CD4-positive, CD25-positive, alpha-beta regulatory T cell (primary cell): ENCODE measurements around the gene RIN1. TPM values are rescaled to one million over a fixed set of nuclear protein-coding genes. Genes with fewer than 3 reads are reported as not detected.
"Not testable (repeated sequence)": the region's sequence is repeated elsewhere in the genome, so short reads cannot be mapped to it uniquely, and the experiment has no call there.

Experiments used
- ATAC-seq, 2 donors: fragments of 150-1000 bp; cut with Tn5 transposase; one replicate each; pipeline ENCODE4 v1.10.0; 2021; ENCODE audit warnings: low read depth in 2 of 2, moderate number of reproducible peaks in 2 of 2, moderate library complexity in 1 of 2
- DNase-seq, 3 donors: peaks; one replicate each; pipeline versions ENCODE4 v3.0.0 to v3.0.0-alpha.2; 2012 to 2022; ENCODE audit warnings: mixed read lengths in 1 of 3
- H3K27ac ChIP-seq: one replicate; pipeline ENCODE4 v1.7.0; 2013; ENCODE audit warnings: mild to moderate bottlenecking, low read length; ENCODE audit not compliant: insufficient read depth, poor library complexity, severe bottlenecking
- H3K27me3 ChIP-seq: one replicate; pipeline ENCODE4 v1.7.0; 2013; ENCODE audit warnings: low read length; ENCODE audit not compliant: control insufficient read depth, insufficient read depth
- H3K36me3 ChIP-seq: one replicate; pipeline ENCODE4 v1.7.0; 2013; ENCODE audit warnings: mild to moderate bottlenecking, low read length, moderate library complexity; ENCODE audit not compliant: control insufficient read depth, insufficient read depth
- H3K4me1 ChIP-seq: 2 replicates; pipeline ENCODE4 v1.7.0; 2013; ENCODE audit warnings: mild to moderate bottlenecking, low read length; ENCODE audit not compliant: insufficient read depth, control insufficient read depth, poor library complexity, severe bottlenecking
- H3K4me3 ChIP-seq: one replicate; pipeline ENCODE4 v1.7.0; 2013; ENCODE audit warnings: low read depth, mild to moderate bottlenecking, low read length, moderate library complexity
- H3K9me3 ChIP-seq, 2 experiments: 1 replicate in 1 of 2; 2 replicates in 1 of 2; pipeline ENCODE4 v1.7.0; 2013; ENCODE audit warnings: low read length in 2 of 2, mild to moderate bottlenecking in 1 of 2, moderate library complexity in 1 of 2; ENCODE audit not compliant: control insufficient read depth in 2 of 2
- H3K27ac Mint-ChIP-seq, 3 donors: one replicate each; pipeline ENCODE4 v1.8.0; 2020 to 2022; ENCODE audit warnings: mild to moderate bottlenecking in 3 of 3, mixed read lengths in 3 of 3, moderate library complexity in 2 of 3
- H3K27me3 Mint-ChIP-seq: one replicate; pipeline ENCODE4 v1.8.0; 2022; ENCODE audit warnings: mild to moderate bottlenecking, mixed read lengths
- H3K36me3 Mint-ChIP-seq: one replicate; pipeline ENCODE4 v1.8.0; 2020; ENCODE audit warnings: mixed read lengths
- H3K4me1 Mint-ChIP-seq, 4 donors: one replicate each; pipeline ENCODE4 v1.8.0; 2020 to 2022; ENCODE audit warnings: mixed read lengths in 4 of 4, mild to moderate bottlenecking in 1 of 4
- H3K4me3 Mint-ChIP-seq, 4 donors: one replicate each; pipeline ENCODE4 v1.8.0; 2020 to 2022; ENCODE audit warnings: mild to moderate bottlenecking in 4 of 4, mixed read lengths in 4 of 4, moderate library complexity in 3 of 4
- H3K9me3 Mint-ChIP-seq, 7 donors: one replicate each; pipeline ENCODE4 v1.8.0; 2020 to 2022; ENCODE audit warnings: mixed read lengths in 7 of 7, mild to moderate bottlenecking in 3 of 7, moderate library complexity in 2 of 7
- polyA plus RNA-seq, 4 donors: library from polyadenylated mRNA; unstranded; fragments of 300-500 nt; fragmentation: Illumina TruSeq; gene quantifications; one replicate each; pipeline ENCODE4 v1.2.3, GENCODE V29; 2021
- total RNA-seq: library from RNA; stranded (reverse); gene quantifications from one replicate; pipeline ENCODE4 v1.2.3, GENCODE V29; 2022

The RIN1 gene
- total and polyA plus RNA-seq, 5 donors from 2014 or later = 0.33 to 1.0 (median 0.92) TPM

- ATAC-seq = no peak
- Mint-ChIP-seq H3K36me3 (no peaks in the 10 kb centered on the region), H3K4me3 (peak overlapping the region in 2 of 4 donors; percentile 21 to 31), H3K27me3 (no peaks in the 10 kb centered on the region), H3K27ac (peak overlapping the region in 1 of 3 donors; percentile 83), H3K9me3 (peaks cover 0 to 4% (median 0%) of the 10 kb centered on the region in 7 donors), H3K4me1 (peaks cover 4 to 67% (median 24%) of the 10 kb centered on the region in 4 donors)
- Histone ChIP-seq H3K4me1 (peaks cover 38% of the 10 kb centered on the region), H3K27ac (no peak overlapping the region), H3K36me3 (no peaks in the 10 kb centered on the region), H3K4me3 (no peak overlapping the region), H3K27me3 (no peaks in the 10 kb centered on the region), H3K9me3 (no peaks in the 10 kb centered on the region)
- no peak for DNase-seq
Measured at GRCh38 chr11:66324664-66325063, 11.6 kb downstream of the RIN1 start.

- H3K36me3 ChIP-seq = no peaks in the 10 kb centered on the region
- peaks cover 0 to 4% (median 1%) of the 10 kb centered on the region in 7 donors for H3K9me3 Mint-ChIP-seq
- H3K36me3 Mint-ChIP-seq = no peaks in the 10 kb centered on the region
- no peaks in the 10 kb centered on the region for H3K9me3 ChIP-seq
- no peaks in the 10 kb centered on the region for H3K27me3 Mint-ChIP-seq
- DNase-seq (no peak), ATAC-seq (no peak)
- no peak overlapping the region for H3K27ac Mint-ChIP-seq
- no peak overlapping the region for H3K27ac ChIP-seq
- H3K4me1 Mint-ChIP-seq = peaks cover 4 to 74% (median 27%) of the 10 kb centered on the region in 4 donors
- H3K27me3 ChIP-seq = no peaks in the 10 kb centered on the region
- H3K4me1 ChIP-seq = peaks cover 47% of the 10 kb centered on the region
- peak overlapping the region in 2 of 4 donors; percentile 43 to 80 for H3K4me3 Mint-ChIP-seq
- no peak overlapping the region for H3K4me3 ChIP-seq
Measured at GRCh38 chr11:66323684-66324083, 12.6 kb downstream of the RIN1 start.

- Histone ChIP-seq H3K27ac (no peak overlapping the region), H3K27me3 (no peaks in the 10 kb centered on the region), H3K4me1 (peaks cover 47% of the 10 kb centered on the region), H3K4me3 (no peak overlapping the region), H3K9me3 (no peaks in the 10 kb centered on the region), H3K36me3 (no peaks in the 10 kb centered on the region)
- Mint-ChIP-seq H3K27ac (peak overlapping the region in 2 of 3 donors; percentile 67 to 83), H3K4me1 (peaks cover 4 to 74% (median 25%) of the 10 kb centered on the region in 4 donors), H3K27me3 (no peaks in the 10 kb centered on the region), H3K9me3 (peaks cover 0 to 7% (median 1%) of the 10 kb centered on the region in 7 donors), H3K4me3 (peak overlapping the region in 1 of 4 donors; percentile 81), H3K36me3 (no peaks in the 10 kb centered on the region)
- no peak for ATAC-seq
- DNase-seq = no peak
Measured at GRCh38 chr11:66322732-66323427, 13.4 kb downstream of the RIN1 start.

- H3K4me3 Mint-ChIP-seq = peak overlapping the region in 1 of 4 donors; percentile 38
- ATAC-seq = no peak
- no peaks in the 10 kb centered on the region for H3K36me3 Mint-ChIP-seq
- peaks cover 0 to 7% (median 1%) of the 10 kb centered on the region in 7 donors for H3K9me3 Mint-ChIP-seq
- Histone ChIP-seq H3K27me3 (no peaks in the 10 kb centered on the region), H3K9me3 (no peaks in the 10 kb centered on the region), H3K27ac (no peak overlapping the region), H3K4me3 (no peak overlapping the region), H3K36me3 (no peaks in the 10 kb centered on the region), H3K4me1 (peaks cover 46% of the 10 kb centered on the region)
- H3K27me3 Mint-ChIP-seq = no peaks in the 10 kb centered on the region
- no peak overlapping the region for H3K27ac Mint-ChIP-seq
- H3K4me1 Mint-ChIP-seq = peaks cover 0 to 71% (median 21%) of the 10 kb centered on the region in 4 donors
- no peak for DNase-seq
Measured at GRCh38 chr11:66321606-66322005, 14.6 kb downstream of the RIN1 start.

GRCh38 chr11:66320748-66321147, 15.5 kb downstream of the RIN1 start:
- peaks cover 37% of the 10 kb centered on the region for H3K4me1 ChIP-seq
- not testable (repeated sequence) for H3K4me3 Mint-ChIP-seq, DNase-seq, H3K9me3 Mint-ChIP-seq, H3K36me3 Mint-ChIP-seq, ATAC-seq, H3K27me3 Mint-ChIP-seq, H3K27me3 ChIP-seq, H3K4me3 ChIP-seq, H3K36me3 ChIP-seq, H3K27ac ChIP-seq, H3K9me3 ChIP-seq, H3K27ac Mint-ChIP-seq
- H3K4me1 Mint-ChIP-seq = peaks cover 0 to 68% (median 19%) of the 10 kb centered on the region in 4 donors

GRCh38 chr11:66320289-66320688, 15.9 kb downstream of the RIN1 start:
- peak overlapping the region in 1 of 4 donors; percentile 46 for H3K4me3 Mint-ChIP-seq
- not testable (repeated sequence) for H3K36me3 Mint-ChIP-seq, H3K9me3 Mint-ChIP-seq

GRCh38 chr11:66318600-66318970, 17.6 kb downstream of the RIN1 start:
- H3K9me3 Mint-ChIP-seq = peaks cover 0 to 7% (median 1%) of the 10 kb centered on the region in 7 donors
- H3K4me1 ChIP-seq = peaks cover 37% of the 10 kb centered on the region
- H3K4me3 ChIP-seq = no peak overlapping the region

More at GRCh38 chr11:66320289-66320688, 15.9 kb downstream of the RIN1 start:
- not testable (repeated sequence) for H3K9me3 ChIP-seq, H3K27me3 Mint-ChIP-seq, H3K27me3 ChIP-seq, ATAC-seq, H3K36me3 ChIP-seq, H3K27ac ChIP-seq, H3K4me3 ChIP-seq, DNase-seq
- Mint-ChIP-seq H3K4me1 (peaks cover 0 to 68% (median 22%) of the 10 kb centered on the region in 4 donors), H3K27ac (peak overlapping the region; percentile 86 to 89 (median 88))
- H3K4me1 ChIP-seq = peaks cover 33% of the 10 kb centered on the region

More at GRCh38 chr11:66318600-66318970, 17.6 kb downstream of the RIN1 start:
- Mint-ChIP-seq H3K4me1 (peaks cover 0 to 68% (median 20%) of the 10 kb centered on the region in 4 donors), H3K4me3 (peak overlapping the region in 3 of 4 donors; percentile 53 to 74 (median 57)), H3K36me3 (no peaks in the 10 kb centered on the region), H3K27ac (peak overlapping the region; percentile 90 to 96 (median 95)), H3K27me3 (no peaks in the 10 kb centered on the region)
- no peaks in the 10 kb centered on the region for H3K9me3 ChIP-seq
- peak overlapping the region; percentile 82 for H3K27ac ChIP-seq
- no peaks in the 10 kb centered on the region for H3K36me3 ChIP-seq
- DNase-seq (no peak), ATAC-seq (no peak)
- no peaks in the 10 kb centered on the region for H3K27me3 ChIP-seq
